NCI-H1436 (cell line): ENCODE measurements around the gene ZNF438.
"Not testable (repeated sequence)": the region's sequence is repeated elsewhere in the genome, so short reads cannot be mapped to it uniquely, and the experiment has no call there.

Source experiments
- DNase-seq: peaks from one replicate; lab custom pipeline; 2025; lab: John Stamatoyannopoulos, UW

ZNF438 gene

DNA sequence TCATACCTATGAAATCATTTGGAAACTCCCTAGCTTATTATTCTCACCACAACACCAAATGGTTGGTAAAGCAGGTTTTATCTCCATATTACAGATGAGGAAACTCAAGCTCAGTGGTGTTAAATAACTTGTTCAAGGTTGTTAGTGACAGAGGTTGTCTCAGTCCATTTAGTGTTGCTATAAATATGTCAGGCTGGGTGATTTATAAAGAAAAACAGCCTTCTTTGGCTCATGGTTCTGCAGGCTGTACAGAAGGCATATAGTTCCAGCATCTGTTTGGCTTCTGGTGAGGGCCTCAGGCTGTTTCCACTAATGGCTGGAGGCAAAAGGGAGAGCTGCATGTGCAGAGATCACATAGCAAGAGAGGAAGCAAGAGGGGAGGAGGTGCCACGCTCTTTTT lies 96.6 kb downstream of the ZNF438 start:
- DNase-seq, result no peak

- DNase-seq, result no peak
Observed at GRCh38 chr10:30931094-30931493, 100.6 kb downstream of the ZNF438 start.

DNA sequence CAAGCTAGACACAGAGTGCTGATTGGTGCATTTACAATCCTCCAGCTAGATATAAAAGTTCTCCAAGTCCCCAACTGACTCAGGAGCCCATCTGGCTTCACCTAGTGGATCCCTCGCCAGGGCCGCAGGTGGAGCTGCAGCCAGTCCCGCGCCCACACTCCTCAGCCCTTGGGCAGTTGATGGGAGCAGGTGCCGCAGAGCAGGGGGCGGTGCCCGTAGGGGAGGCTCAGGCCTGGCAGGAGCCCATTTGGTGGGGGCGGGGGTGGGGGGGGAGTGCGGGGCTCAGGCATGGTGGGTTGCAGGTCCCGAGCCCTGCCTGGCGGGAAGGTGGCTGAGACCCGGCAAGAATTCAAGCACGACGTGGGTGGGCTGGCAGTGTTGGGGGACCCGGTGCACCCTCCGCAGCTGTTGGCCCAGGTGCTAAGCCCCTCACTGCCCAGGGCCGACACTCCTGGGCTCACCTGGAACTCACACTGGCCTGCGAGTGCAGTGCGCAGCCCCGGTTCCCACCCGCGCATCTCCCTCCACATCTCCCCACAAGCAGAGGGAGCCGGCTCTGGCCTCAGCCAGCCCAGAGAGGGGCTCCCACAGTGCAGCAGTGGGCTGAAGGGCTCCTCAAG lies 101.7 kb downstream of the ZNF438 start:
- DNase-seq, result no peak

GRCh38 chr10:30929311-30929729 lies 102.3 kb downstream of the ZNF438 start:
- DNase-seq, result not testable (repeated sequence)

- DNase-seq, result no peak
Observed at GRCh38 chr10:30928742-30929141, 102.9 kb downstream of the ZNF438 start.

GRCh38 chr10:30918651-30919050 lies 113.0 kb downstream of the ZNF438 start:
- no peak for DNase-seq

DNA sequence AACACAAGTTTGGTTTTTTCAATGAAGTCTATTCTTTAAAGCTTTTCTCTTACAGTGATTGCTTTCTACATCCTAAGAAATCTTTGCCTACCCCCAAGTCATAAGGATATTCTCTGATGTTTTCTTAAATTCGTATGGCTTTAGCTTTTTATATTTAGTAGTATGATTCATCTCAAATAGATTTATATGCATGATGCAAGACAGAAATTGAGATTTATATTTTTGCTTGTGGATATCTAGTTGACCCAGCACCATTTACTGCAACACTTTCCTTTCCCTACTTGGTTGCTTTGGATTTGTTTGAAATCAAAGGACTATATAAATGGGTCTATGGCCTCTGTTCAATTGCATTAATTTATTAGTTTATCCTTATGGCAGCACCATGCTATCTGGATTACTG lies 113.9 kb downstream of the ZNF438 start:
- no peak for DNase-seq

DNA sequence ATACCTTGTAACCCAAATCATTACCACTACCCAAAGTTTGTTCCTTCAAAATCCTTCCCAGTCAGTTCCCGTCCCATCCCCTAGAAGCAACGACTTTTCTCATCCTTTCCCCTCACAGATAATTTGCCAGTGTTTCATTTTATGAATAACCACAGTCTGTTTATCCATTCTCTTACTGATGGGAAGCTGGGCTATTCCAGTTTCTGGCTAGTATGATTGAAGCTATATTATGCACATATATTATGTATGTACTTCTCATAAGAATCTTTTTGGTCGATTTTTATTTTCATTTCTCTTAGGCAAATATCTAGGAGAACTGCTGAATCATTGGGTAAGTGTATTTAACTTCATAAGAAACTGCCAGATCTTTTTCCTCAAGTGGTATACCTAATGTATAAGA lies 114.6 kb downstream of the ZNF438 start:
- no peak for DNase-seq

- DNase-seq, result no peak
Observed at GRCh38 chr10:30915146-30915545, 116.5 kb downstream of the ZNF438 start.

DNA sequence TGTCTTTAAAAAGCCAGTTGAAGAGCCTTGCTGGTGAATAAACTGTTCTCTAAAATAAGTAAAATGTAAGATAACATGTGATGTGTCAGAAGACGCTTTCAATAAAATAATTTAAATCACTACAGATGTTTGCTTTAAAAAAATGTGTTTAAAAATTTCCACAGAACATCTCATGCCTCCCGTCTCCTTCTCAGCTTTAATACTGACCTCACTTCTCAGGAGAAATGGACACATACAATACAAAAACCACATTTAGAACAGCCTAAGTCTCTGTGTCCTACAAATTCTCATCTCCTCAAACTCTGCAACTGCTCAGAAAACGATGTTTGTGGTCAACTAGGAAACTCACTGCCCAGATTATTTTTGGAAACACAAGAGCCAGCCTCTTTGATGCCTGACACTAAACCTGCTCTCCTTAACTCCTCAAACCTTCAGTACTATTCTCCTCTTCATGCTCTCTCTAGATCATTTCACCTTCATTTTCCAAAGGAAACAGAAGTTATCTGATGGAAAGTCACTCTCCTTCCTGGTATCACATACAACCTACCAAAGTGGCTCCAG lies 120.3 kb downstream of the ZNF438 start:
- DNase-seq, result no peak

GRCh38 chr10:30903397-30904138 lies 128.1 kb downstream of the ZNF438 start:
- DNase-seq, result no peak

GRCh38 chr10:30902621-30903396 lies 128.9 kb downstream of the ZNF438 start:
- no peak for DNase-seq

- not testable (repeated sequence) for DNase-seq
Observed at GRCh38 chr10:30901487-30901886, 130.2 kb downstream of the ZNF438 start.

DNA sequence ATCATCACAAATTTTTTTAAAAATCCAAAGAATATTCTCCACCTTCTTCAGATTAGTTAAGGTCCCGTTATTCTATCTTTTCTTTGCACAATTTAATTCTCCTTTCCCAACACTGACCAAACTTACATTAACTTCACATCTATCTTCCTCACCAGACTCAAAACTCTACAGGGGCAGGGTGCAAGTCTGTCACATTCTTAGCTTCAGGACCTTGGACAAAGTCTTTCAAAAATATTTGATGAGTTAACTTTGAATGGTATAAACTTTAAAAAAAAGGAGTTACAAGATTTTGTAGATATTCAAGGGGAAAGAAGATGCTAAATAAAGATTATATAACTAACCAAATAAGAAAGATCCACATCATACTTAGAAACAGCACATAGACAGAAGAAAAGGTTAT lies 132.7 kb downstream of the ZNF438 start:
- no peak for DNase-seq

- no peak for DNase-seq
Observed at GRCh38 chr10:30897547-30897946, 134.1 kb downstream of the ZNF438 start.

GRCh38 chr10:30897048-30897447 lies 134.6 kb downstream of the ZNF438 start:
- no peak for DNase-seq

DNA sequence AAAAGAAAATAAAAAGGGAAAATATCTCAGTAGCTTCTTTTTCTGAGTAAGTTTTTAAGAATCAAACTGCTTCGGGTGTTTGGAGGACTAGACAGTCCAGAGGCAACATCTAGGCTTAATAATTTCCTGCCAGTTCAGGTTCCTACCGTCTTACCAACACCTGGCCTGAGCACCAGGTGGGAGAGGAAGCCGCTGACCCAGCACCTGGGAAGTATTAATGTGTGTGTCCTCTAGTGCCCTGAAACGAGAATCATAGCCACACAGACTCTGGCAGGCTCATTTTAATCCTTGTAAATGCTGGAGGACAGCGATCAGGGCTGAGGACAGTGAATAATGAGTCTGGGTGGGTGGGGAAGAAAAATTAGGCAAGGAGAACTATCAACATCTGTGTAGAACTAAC lies 137.4 kb downstream of the ZNF438 start:
- no peak for DNase-seq

GRCh38 chr10:30893208-30893607 lies 138.5 kb downstream of the ZNF438 start:
- no peak for DNase-seq

DNA sequence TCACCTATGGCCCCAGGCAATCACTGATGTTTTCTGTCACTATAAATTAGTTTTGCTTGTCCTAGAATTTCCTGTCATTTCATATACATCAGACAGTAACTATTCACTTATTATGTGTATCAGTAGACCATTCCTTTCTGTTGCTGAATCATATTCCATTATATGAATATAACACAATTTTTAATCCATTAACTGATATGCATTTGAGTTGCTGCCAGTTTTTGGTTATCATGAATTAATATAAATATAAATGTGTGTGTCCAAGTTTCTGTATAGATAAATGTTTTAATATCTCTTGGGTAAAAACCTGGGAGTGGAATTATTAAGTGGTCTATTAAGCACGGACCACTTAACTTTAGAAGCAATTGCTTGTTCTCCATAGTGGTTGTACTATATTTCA lies 143.8 kb downstream of the ZNF438 start:
- no peak for DNase-seq

DNA sequence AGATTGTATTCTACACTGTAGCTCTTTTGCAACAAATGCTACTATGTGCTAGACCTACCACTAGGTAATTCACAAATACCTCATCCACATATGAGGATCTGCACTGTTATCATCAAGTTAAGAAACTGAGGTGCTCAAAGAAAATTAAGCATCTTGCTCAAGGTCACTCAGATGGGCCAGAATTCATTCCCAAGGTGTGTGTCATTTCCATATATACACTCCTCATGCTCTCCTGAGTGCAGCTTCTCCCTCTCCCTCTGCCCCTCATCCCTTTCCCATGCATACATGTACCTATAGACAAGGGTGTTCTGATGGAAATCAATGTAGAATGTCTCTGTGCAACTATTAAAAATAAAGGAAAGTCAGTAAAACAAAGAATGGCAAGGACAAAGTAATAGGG lies 146.2 kb downstream of the ZNF438 start:
- DNase-seq, result no peak

GRCh38 chr10:30883751-30884150 lies 147.9 kb downstream of the ZNF438 start:
- DNase-seq, result no peak

- DNase-seq, result no peak
Observed at GRCh38 chr10:30883116-30883515, 148.5 kb downstream of the ZNF438 start.

- no peak for DNase-seq
Observed at GRCh38 chr10:30882281-30882680, 149.4 kb downstream of the ZNF438 start.
